NCI-H1930 (cell line): ENCODE data around the gene LELP1.
A peak's percentile ranks its signal among the peaks of the same experiment; 100 is the strongest.
"Not testable (repeated sequence)": the region's sequence is repeated elsewhere in the genome, so short reads cannot be mapped to it uniquely, and the experiment has no call there.

Experiments
- DNase-seq, 2 experiments: peaks; one replicate each; lab custom pipeline; 2025; lab: John Stamatoyannopoulos, UW

Gene LELP1

GRCh38 chr1:153203130-153203529, at the start of gene LELP1:
Gene LELP1, plus strand, starts transcription at chr1:153203430. Its CDS starts 1,278 bp downstream, at chr1:153204708.
- DNase-seq: no peak

GRCh38 chr1:153155541-153155940, 47.7 kb upstream of the LELP1 start:
- no peak for DNase-seq

GRCh38 chr1:153168686-153169085, 34.5 kb upstream of the LELP1 start:
- no peak for DNase-seq

- no peak for DNase-seq
Measured at GRCh38 chr1:153174624-153175023, 28.6 kb upstream of the LELP1 start.

GRCh38 chr1:153178922-153179321, 24.3 kb upstream of the LELP1 start:
- no peak for DNase-seq

GRCh38 chr1:153180556-153180955, 22.7 kb upstream of the LELP1 start:
- no peak for DNase-seq

GRCh38 chr1:153188301-153188700, 14.9 kb upstream of the LELP1 start:
- not testable (repeated sequence) for DNase-seq

GRCh38 chr1:153190373-153190772, 12.9 kb upstream of the LELP1 start:
- DNase-seq: no peak

GRCh38 chr1:153192697-153193096, 10.5 kb upstream of the LELP1 start:
- peak in 1 of 2 experiments; percentile 20 for DNase-seq

- DNase-seq: no peak
Measured at GRCh38 chr1:153194331-153195050, 8.7 kb upstream of the LELP1 start.

GRCh38 chr1:153195216-153195615, 8.0 kb upstream of the LELP1 start:
- DNase-seq: no peak

- no peak for DNase-seq
Measured at GRCh38 chr1:153202006-153202405, 1.2 kb upstream of the LELP1 start.

GRCh38 chr1:153206631-153207030, 3.4 kb downstream of the LELP1 start:
- DNase-seq: no peak

- no peak for DNase-seq
Measured at GRCh38 chr1:153210206-153210605, 7.0 kb downstream of the LELP1 start.

GRCh38 chr1:153212201-153212600, 9.0 kb downstream of the LELP1 start:
- DNase-seq: no peak

GRCh38 chr1:153213519-153213918, 10.3 kb downstream of the LELP1 start:
- no peak for DNase-seq

- DNase-seq: no peak
Measured at GRCh38 chr1:153217212-153217611, 14.0 kb downstream of the LELP1 start, which contains the start of gene PRR9. Gene PRR9, plus strand, starts transcription at chr1:153217584. Its CDS starts 561 bp downstream, at chr1:153218145.

GRCh38 chr1:153217744-153218416, 14.7 kb downstream of the LELP1 start:
- no peak for DNase-seq

GRCh38 chr1:153220606-153221303, 17.5 kb downstream of the LELP1 start:
- no peak for DNase-seq

- peak; percentile 5 to 46 for DNase-seq
Measured at GRCh38 chr1:153223040-153223891, 20.0 kb downstream of the LELP1 start.

GRCh38 chr1:153227810-153228209, 24.6 kb downstream of the LELP1 start:
- DNase-seq: no peak

- no peak for DNase-seq
Measured at GRCh38 chr1:153228491-153228890, 25.3 kb downstream of the LELP1 start.
